Rectal smooth muscle tissue (tissue), 1 donor: ENCODE data around the gene PRG3.

Experiments
- H3K27ac ChIP-seq: one replicate; pipeline ENCODE4 v1.7.0; 2013; ENCODE audit warnings: low read depth, low read length, inconsistent platforms
- H3K27me3 ChIP-seq: one replicate; pipeline ENCODE4 v1.7.0; 2013; ENCODE audit warnings: low read length; ENCODE audit not compliant: control insufficient read depth, insufficient read depth
- H3K36me3 ChIP-seq: one replicate; pipeline ENCODE4 v1.7.0; 2013; ENCODE audit warnings: low read length; ENCODE audit not compliant: control insufficient read depth, insufficient read depth
- H3K4me1 ChIP-seq: one replicate; pipeline ENCODE4 v1.7.0; 2013; ENCODE audit warnings: low read length; ENCODE audit not compliant: control insufficient read depth, insufficient read depth
- H3K4me3 ChIP-seq: one replicate; pipeline ENCODE4 v1.7.0; 2013; ENCODE audit warnings: low read length
- H3K9ac ChIP-seq: one replicate; pipeline ENCODE4 v1.7.0; 2013; ENCODE audit warnings: low read length

PRG3 gene

DNA sequence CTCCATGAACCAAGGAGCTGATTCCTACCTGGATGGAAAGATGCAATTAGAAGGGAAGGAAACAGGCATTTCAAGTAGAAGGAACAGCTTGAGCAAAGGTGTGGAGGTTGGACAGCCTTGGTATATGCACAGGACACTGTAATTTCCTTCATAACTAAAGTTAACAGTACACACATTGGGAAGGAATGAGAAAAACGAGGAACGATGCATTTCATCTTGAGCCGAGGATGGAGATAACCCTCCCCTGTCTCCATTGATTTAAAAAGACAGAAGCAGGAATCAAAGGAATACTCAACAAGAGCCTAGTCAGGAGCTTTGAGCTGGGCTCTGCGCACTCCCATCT is 11.8 kb upstream of the PRG3 start:
- Histone ChIP-seq H3K27me3 (no peaks in the 10 kb centered on the region), H3K36me3 (no peaks in the 10 kb centered on the region), H3K4me1 (no peaks in the 10 kb centered on the region), H3K4me3 (no peak overlapping the region), H3K27ac (no peak overlapping the region), H3K9ac (no peak overlapping the region)

DNA sequence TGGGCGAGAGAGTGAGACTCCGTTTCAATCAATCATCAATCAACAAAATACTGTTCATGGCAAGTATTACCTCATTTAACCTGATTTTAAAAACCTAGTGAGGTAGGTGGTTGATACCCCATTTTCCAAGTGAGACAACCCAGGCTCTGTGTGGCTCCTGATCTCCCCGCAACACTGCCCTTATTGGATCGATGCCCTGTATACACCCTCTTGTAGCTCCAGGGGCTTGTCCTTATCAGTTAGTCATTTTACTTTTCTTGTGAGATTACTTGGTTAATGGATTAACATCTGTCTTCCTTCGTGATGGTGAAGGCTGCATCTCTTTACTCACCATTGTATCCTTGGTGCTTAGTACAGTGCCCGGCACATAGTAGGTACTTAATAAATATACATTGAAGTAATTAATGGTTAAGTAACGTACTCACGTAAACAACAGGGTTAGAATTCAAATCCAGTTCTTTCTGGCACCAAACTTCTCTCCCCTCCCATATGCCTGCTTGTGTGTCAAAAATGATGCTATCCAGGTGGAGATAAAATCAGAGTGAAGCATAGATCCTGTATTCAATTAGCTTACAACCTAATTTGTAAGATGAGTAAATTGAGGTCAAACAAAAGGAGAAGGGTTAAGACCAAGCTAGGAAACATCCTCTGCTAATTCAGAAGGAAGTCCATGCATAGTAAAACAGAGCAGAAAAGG is 11.3 kb upstream of the PRG3 start:
- H3K4me3 ChIP-seq: no peak overlapping the region
- no peaks in the 10 kb centered on the region for H3K4me1 ChIP-seq
- no peak overlapping the region for H3K27ac ChIP-seq
- no peaks in the 10 kb centered on the region for H3K36me3 ChIP-seq
- H3K9ac ChIP-seq: no peak overlapping the region
- no peaks in the 10 kb centered on the region for H3K27me3 ChIP-seq

DNA sequence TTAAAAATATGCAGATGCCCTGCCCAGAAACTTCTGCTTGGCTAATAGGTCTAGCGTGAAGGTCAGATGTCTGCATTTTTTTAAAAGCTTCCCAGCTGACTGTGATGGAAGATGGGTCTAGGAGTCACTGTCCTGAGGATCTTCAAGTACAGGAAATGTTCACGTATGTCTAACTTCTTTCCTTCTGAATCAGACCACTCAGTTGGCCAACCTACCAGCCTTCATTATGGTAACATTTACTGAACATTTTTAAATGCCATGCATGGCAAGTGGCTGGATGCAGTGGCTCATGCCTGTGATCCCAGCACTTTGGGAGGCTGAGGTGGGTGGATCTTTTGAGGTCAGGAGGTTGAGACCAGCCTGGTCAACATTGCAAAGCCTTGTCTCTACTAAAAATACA is 10.6 kb upstream of the PRG3 start:
- no peaks in the 10 kb centered on the region for H3K4me1 ChIP-seq
- no peak overlapping the region for H3K4me3 ChIP-seq
- no peak overlapping the region for H3K9ac ChIP-seq
- no peak overlapping the region for H3K27ac ChIP-seq
- no peaks in the 10 kb centered on the region for H3K27me3 ChIP-seq
- no peaks in the 10 kb centered on the region for H3K36me3 ChIP-seq

GRCh38 chr11:57391111-57391510 is 10.2 kb upstream of the PRG3 start:
- Histone ChIP-seq H3K27ac (no peak overlapping the region), H3K4me3 (no peak overlapping the region)

DNA sequence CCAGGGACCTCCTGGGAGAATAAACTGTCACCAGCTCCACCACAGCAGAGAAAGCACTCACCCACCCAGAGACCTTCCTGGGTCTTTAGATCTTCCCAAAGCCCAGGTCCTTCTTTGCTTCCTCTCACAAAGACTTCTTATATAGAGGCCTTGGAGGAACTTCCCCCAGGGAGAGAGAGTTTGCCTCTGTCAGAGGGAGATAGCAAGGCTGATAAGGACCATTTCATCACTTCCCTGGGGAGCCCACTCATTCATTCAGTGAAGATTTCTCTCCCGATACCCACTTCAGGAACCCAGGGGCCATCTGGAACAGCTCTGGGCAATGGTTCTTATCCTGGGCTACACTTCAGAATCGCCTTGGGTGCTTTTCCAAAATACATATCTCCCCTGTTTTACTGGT is 9.6 kb upstream of the PRG3 start, which contains the start of gene PRG2:
TSS of gene PRG2 (minus strand) at position 116 of the 400 bp plus-strand sequence. CDS start 706 bp downstream, outside the sequence.
- H3K4me1 ChIP-seq: no peaks in the 10 kb centered on the region
- no peak within 1 kb of the TSS for H3K4me3 ChIP-seq
- no peak within 1 kb of the TSS for H3K9ac ChIP-seq
- H3K27me3 ChIP-seq: no peaks in the 10 kb centered on the region
- no peak within 1 kb of the TSS for H3K27ac ChIP-seq
- no peaks in the 10 kb centered on the region for H3K36me3 ChIP-seq

More at GRCh38 chr11:57391111-57391510, 10.2 kb upstream of the PRG3 start:
- Histone ChIP-seq H3K27me3 (no peaks in the 10 kb centered on the region), H3K4me1 (no peaks in the 10 kb centered on the region), H3K9ac (no peak overlapping the region), H3K36me3 (no peaks in the 10 kb centered on the region)

GRCh38 chr11:57387289-57388030 is 6.5 kb upstream of the PRG3 start:
- Histone ChIP-seq H3K4me3 (no peak overlapping the region), H3K27me3 (no peaks in the 10 kb centered on the region), H3K27ac (no peak overlapping the region), H3K9ac (no peak overlapping the region), H3K36me3 (no peaks in the 10 kb centered on the region), H3K4me1 (no peaks in the 10 kb centered on the region)

GRCh38 chr11:57386178-57386940 is 5.4 kb upstream of the PRG3 start:
- no peak overlapping the region for H3K27ac ChIP-seq
- H3K4me1 ChIP-seq: no peaks in the 10 kb centered on the region
- H3K27me3 ChIP-seq: no peaks in the 10 kb centered on the region
- no peaks in the 10 kb centered on the region for H3K36me3 ChIP-seq
- H3K4me3 ChIP-seq: no peak overlapping the region
- no peak overlapping the region for H3K9ac ChIP-seq

GRCh38 chr11:57379732-57380131 is 1.2 kb downstream of the PRG3 start:
- no peak overlapping the region for H3K4me3 ChIP-seq
- no peak overlapping the region for H3K27ac ChIP-seq
- H3K9ac ChIP-seq: no peak overlapping the region
- H3K27me3 ChIP-seq: no peaks in the 10 kb centered on the region
- H3K4me1 ChIP-seq: no peaks in the 10 kb centered on the region
- H3K36me3 ChIP-seq: no peaks in the 10 kb centered on the region

DNA sequence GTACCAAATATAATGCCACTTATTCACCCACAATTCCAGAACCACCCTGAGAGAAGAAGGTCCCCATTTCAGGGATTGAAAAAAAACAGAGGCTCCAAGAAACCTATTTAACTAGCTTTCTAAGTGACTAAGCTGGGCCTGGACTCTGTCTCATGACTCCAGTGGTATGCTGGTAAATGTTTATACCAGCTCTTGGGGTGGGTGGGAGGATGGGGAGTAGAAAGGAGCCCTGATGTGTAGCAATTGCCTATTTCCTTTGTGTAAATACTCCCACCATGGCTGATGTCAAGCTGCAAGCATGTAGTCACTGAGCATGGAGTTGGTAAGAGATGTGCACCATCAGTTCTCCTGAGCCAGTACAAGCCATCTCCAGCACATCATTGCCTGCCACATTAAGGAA is 2.8 kb downstream of the PRG3 start:
- H3K27me3 ChIP-seq: no peaks in the 10 kb centered on the region
- no peak overlapping the region for H3K27ac ChIP-seq
- no peak overlapping the region for H3K9ac ChIP-seq
- no peak overlapping the region for H3K4me3 ChIP-seq
- no peaks in the 10 kb centered on the region for H3K4me1 ChIP-seq
- no peaks in the 10 kb centered on the region for H3K36me3 ChIP-seq

- no peaks in the 10 kb centered on the region for H3K27me3 ChIP-seq
These were observed 3.8 kb downstream of the PRG3 start for GRCh38 chr11:57377107-57377506.

DNA sequence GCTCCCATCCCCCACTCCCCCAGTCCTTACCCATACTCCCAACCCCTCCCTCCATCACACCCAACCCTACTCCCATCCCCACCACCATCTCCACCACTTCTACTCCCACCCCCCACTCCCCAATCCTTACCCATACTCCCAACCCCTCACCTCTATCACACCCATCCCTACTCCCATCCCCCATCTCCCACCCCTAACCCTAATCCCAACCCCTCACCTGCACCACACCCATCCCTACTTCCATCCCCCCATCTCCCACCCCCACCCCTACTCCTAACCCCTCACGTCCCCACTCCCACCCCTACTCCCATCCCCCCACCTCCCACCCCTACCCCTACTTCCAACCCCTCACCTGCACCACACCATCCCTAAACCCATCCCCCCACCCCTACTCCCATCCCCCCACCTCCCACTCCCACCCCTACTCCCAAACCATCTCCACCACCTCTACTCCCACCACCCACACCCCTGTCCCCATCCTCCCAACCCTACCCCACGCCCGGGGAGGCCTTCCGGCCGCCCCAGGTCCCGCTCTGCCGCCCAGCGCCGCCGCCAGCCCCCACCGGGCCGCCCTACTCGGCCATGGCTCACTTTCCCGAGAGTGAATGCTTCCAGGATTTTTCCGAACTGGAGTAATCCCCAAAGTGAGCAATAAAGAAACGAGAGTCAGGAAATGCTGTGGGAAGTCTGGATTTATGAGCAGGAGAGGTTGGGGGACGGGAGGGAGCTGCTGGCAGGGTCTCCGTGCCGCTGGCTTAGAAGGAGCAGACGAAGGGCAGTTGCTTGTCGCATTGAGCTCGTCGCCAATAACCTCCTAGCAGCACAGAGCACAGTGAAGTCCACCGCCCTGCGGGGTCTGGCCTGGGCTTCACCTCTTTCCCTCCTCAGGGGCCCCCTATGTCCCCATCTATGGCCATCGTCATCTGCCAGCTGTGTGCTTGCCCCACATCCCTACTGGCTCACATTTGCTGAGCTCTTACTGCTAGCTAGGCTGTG is 4.6 kb downstream of the PRG3 start:
- Histone ChIP-seq H3K4me1 (no peaks in the 10 kb centered on the region), H3K36me3 (no peaks in the 10 kb centered on the region), H3K27me3 (no peaks in the 10 kb centered on the region), H3K9ac (no peak overlapping the region), H3K27ac (no peak overlapping the region), H3K4me3 (no peak overlapping the region)

More at GRCh38 chr11:57377107-57377506, 3.8 kb downstream of the PRG3 start:
- no peak overlapping the region for H3K27ac ChIP-seq
- no peaks in the 10 kb centered on the region for H3K4me1 ChIP-seq
- no peak overlapping the region for H3K4me3 ChIP-seq
- no peak overlapping the region for H3K9ac ChIP-seq
- no peaks in the 10 kb centered on the region for H3K36me3 ChIP-seq
